ENCODE measurements around the gene CDH3. TPM values are rescaled to one million over a fixed set of nuclear protein-coding genes. Genes with fewer than 3 reads are reported as not detected.
"Not testable (repeated sequence)": the region's sequence is repeated elsewhere in the genome, so short reads cannot be mapped to it uniquely, and the experiment has no call there.

Gene CDH3
- polyA plus RNA-seq, 1 donor (not counting 4 experiments of a cell fraction or from before 2014, with no cell fraction given) = 366 TPM

GRCh38 chr16:68715471-68715870 is 70.4 kb downstream of the CDH3 start:
- Histone ChIP-seq H3K4me3 (ENCODE audit: control insufficient read depth in 2 of 3, extremely low read depth in 1 of 3, insufficient read depth in 2 of 3, low read depth in 1 of 3, low read length in 3 of 3) (no peak overlapping the region), H3K9me3 (ENCODE audit: control insufficient read depth, low read depth, low read length) (no peaks in the 10 kb centered on the region), H3K79me2 (ENCODE audit: control insufficient read depth, insufficient read depth, low read length) (no peaks in the 10 kb centered on the region), H3K9me1 (ENCODE audit: control insufficient read depth, extremely low read depth, insufficient read depth, low read length) (peaks cover 2% of the 10 kb centered on the region), H3K9ac (ENCODE audit: control insufficient read depth, extremely low read depth, insufficient read depth, low read length) (no peak overlapping the region), H4K20me1 (ENCODE audit: control insufficient read depth, extremely low read depth, insufficient read depth, low read length) (no peaks in the 10 kb centered on the region), H3K27ac (ENCODE audit: control insufficient read depth, insufficient read depth, low read length) (no peak overlapping the region), H3K4me1 (ENCODE audit: control insufficient read depth, extremely low read depth, insufficient read depth, low read length) (peaks cover 10% of the 10 kb centered on the region), H3K36me3 (ENCODE audit: control insufficient read depth in 2 of 2, extremely low read depth in 1 of 2, insufficient read depth in 2 of 2, low read length in 2 of 2) (no peaks in the 10 kb centered on the region), H2AFZ (ENCODE audit: control insufficient read depth, low read length) (no peak overlapping the region), H3K27me3 (ENCODE audit: control insufficient read depth, extremely low read depth, insufficient read depth, low read length) (no peaks in the 10 kb centered on the region), H3K4me2 (ENCODE audit: control insufficient read depth, extremely low read depth, insufficient read depth, low read depth, low read length) (no peak overlapping the region)
- dilution Hi-C loops (cut with MboI; ENCODE audit: extremely low pct_ligation_motif_present, low sequenced_read_pairs) = no loop called here
- DNase-seq (ENCODE audit: low read depth, low spot score) (no peak), FAIRE-seq (no peak)
- TF ChIP-seq CTCF (optimal IDR thresholded peaks at IDR 0.05 in 1 of 3, IDR thresholded peaks at IDR 0.05 in 1 of 3, conservative IDR thresholded peaks at IDR 0.05 in 1 of 3; ENCODE audit: extremely low read depth in 1 of 3, insufficient read depth in 2 of 3, low read length in 3 of 3) (no peak), EZH2 (IDR thresholded peaks at IDR 0.05; ENCODE audit: low read length) (no peak)

GRCh38 chr16:68716516-68716915 is 71.4 kb downstream of the CDH3 start:
- dilution Hi-C loops (cut with MboI; ENCODE audit: extremely low pct_ligation_motif_present, low sequenced_read_pairs) = not testable (repeated sequence)

GRCh38 chr16:68717684-68718083 is 72.6 kb downstream of the CDH3 start:
- Histone ChIP-seq H3K9me1 (ENCODE audit: control insufficient read depth, extremely low read depth, insufficient read depth, low read length) (peaks cover 2% of the 10 kb centered on the region), H3K9me3 (ENCODE audit: control insufficient read depth, low read depth, low read length) (no peaks in the 10 kb centered on the region), H3K27ac (ENCODE audit: control insufficient read depth, insufficient read depth, low read length) (no peak overlapping the region), H3K36me3 (ENCODE audit: control insufficient read depth in 2 of 2, extremely low read depth in 1 of 2, insufficient read depth in 2 of 2, low read length in 2 of 2) (no peaks in the 10 kb centered on the region), H3K27me3 (ENCODE audit: control insufficient read depth, extremely low read depth, insufficient read depth, low read length) (no peaks in the 10 kb centered on the region), H3K4me1 (ENCODE audit: control insufficient read depth, extremely low read depth, insufficient read depth, low read length) (peaks cover 10% of the 10 kb centered on the region), H3K9ac (ENCODE audit: control insufficient read depth, extremely low read depth, insufficient read depth, low read length) (no peak overlapping the region), H4K20me1 (ENCODE audit: control insufficient read depth, extremely low read depth, insufficient read depth, low read length) (no peaks in the 10 kb centered on the region), H3K4me3 (ENCODE audit: control insufficient read depth in 2 of 3, extremely low read depth in 1 of 3, insufficient read depth in 2 of 3, low read depth in 1 of 3, low read length in 3 of 3) (no peak overlapping the region), H3K79me2 (ENCODE audit: control insufficient read depth, insufficient read depth, low read length) (no peaks in the 10 kb centered on the region), H2AFZ (ENCODE audit: control insufficient read depth, low read length) (no peak overlapping the region), H3K4me2 (ENCODE audit: control insufficient read depth, extremely low read depth, insufficient read depth, low read depth, low read length) (no peak overlapping the region)
- TF ChIP-seq EZH2 (IDR thresholded peaks at IDR 0.05; ENCODE audit: low read length) (no peak), CTCF (optimal IDR thresholded peaks at IDR 0.05 in 1 of 3, IDR thresholded peaks at IDR 0.05 in 1 of 3, conservative IDR thresholded peaks at IDR 0.05 in 1 of 3; ENCODE audit: extremely low read depth in 1 of 3, insufficient read depth in 2 of 3, low read length in 3 of 3) (no peak)
- DNase-seq (ENCODE audit: low read depth, low spot score) (no peak), FAIRE-seq (no peak)
- dilution Hi-C loops (cut with MboI; ENCODE audit: extremely low pct_ligation_motif_present, low sequenced_read_pairs) = no loop called here

More at GRCh38 chr16:68716516-68716915, 71.4 kb downstream of the CDH3 start:
- not testable (repeated sequence) for H4K20me1 ChIP-seq (ENCODE audit: control insufficient read depth, extremely low read depth, insufficient read depth, low read length); H3K9me3 ChIP-seq (ENCODE audit: control insufficient read depth, low read depth, low read length); H3K79me2 ChIP-seq (ENCODE audit: control insufficient read depth, insufficient read depth, low read length); H3K27me3 ChIP-seq (ENCODE audit: control insufficient read depth, extremely low read depth, insufficient read depth, low read length); H3K4me3 ChIP-seq (ENCODE audit: control insufficient read depth in 2 of 3, extremely low read depth in 1 of 3, insufficient read depth in 2 of 3, low read depth in 1 of 3, low read length in 3 of 3); H3K27ac ChIP-seq (ENCODE audit: control insufficient read depth, insufficient read depth, low read length); FAIRE-seq; H3K9me1 ChIP-seq (ENCODE audit: control insufficient read depth, extremely low read depth, insufficient read depth, low read length); H3K9ac ChIP-seq (ENCODE audit: control insufficient read depth, extremely low read depth, insufficient read depth, low read length); H3K4me2 ChIP-seq (ENCODE audit: control insufficient read depth, extremely low read depth, insufficient read depth, low read depth, low read length); H3K36me3 ChIP-seq (ENCODE audit: control insufficient read depth in 2 of 2, extremely low read depth in 1 of 2, insufficient read depth in 2 of 2, low read length in 2 of 2); DNase-seq (ENCODE audit: low read depth, low spot score); H2AFZ ChIP-seq (ENCODE audit: control insufficient read depth, low read length)
- H3K4me1 ChIP-seq (ENCODE audit: control insufficient read depth, extremely low read depth, insufficient read depth, low read length) = peaks cover 10% of the 10 kb centered on the region

All from keratinocyte (primary cell).